SKM-1 (cell line): ENCODE measurements around the gene TKFC.
A peak's percentile ranks its signal among the peaks of the same experiment; 100 is the strongest.

Source experiments
- DNase-seq: peaks from one replicate; lab custom pipeline; 2025; ENCODE audit not compliant: unreplicated experiment; lab: John Stamatoyannopoulos, UW

TKFC gene, protein sequence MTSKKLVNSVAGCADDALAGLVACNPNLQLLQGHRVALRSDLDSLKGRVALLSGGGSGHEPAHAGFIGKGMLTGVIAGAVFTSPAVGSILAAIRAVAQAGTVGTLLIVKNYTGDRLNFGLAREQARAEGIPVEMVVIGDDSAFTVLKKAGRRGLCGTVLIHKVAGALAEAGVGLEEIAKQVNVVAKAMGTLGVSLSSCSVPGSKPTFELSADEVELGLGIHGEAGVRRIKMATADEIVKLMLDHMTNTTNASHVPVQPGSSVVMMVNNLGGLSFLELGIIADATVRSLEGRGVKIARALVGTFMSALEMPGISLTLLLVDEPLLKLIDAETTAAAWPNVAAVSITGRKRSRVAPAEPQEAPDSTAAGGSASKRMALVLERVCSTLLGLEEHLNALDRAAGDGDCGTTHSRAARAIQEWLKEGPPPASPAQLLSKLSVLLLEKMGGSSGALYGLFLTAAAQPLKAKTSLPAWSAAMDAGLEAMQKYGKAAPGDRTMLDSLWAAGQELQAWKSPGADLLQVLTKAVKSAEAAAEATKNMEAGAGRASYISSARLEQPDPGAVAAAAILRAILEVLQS

GRCh38 chr11:61332797-61333549, at the start of gene TKFC, which contains the start of gene DDB1:
TKFC (plus strand) TSS chr11:61333228; CDS start chr11:61334729, 1,501 bp downstream.
DDB1 (minus strand) TSS chr11:61333105; CDS start chr11:61332968, 137 bp downstream.
- peak; percentile 79 for DNase-seq

- no peak for DNase-seq
Measured at GRCh38 chr11:61283613-61284012, 49.4 kb upstream of the TKFC start.

GRCh38 chr11:61287338-61287977, 45.6 kb upstream of the TKFC start:
- no peak for DNase-seq

GRCh38 chr11:61290905-61291690, 41.9 kb upstream of the TKFC start:
- no peak for DNase-seq

GRCh38 chr11:61292356-61292755, 40.7 kb upstream of the TKFC start:
- no peak for DNase-seq

DNA sequence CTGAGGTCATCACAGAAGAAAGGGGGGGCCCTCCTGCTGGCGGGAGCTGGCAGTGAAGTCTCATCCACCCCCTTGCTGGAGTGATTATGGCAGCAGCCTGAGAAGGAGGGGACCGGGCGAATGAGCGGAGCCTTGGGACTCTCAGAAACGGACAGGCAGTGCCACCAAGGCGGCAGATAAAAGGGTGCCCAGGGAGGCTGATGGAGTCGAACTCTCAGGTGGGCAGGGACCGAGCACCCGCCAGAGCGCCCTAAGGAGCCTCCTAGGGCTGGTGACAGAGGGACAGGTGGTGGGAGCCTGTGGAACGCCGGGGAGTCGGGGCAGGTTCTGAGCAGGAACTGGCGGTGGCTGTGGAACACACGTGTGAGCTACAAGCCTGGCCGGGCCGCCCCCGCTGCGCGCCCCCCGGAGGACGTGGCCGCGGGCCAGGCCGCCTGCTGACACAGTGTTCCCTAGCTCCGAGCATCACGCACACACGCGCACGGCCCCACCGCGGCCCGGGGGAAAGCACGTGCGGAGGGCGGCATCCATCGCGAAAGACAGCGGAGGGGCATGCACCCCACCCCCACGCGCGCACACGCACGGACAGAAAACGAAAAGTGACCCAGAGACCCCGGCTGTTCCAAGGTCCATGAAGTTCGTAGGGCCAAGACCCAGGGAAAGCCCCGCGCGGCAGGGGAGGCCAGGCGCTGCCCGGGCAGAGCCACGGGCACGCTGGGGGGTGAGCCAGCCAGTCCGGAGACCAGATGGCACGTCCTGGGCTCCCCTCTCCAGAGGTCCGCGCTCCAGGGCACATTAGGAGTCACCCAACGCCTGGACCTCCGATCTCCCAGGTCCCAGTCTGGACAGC, 38.9 kb upstream of the TKFC start:
- no peak for DNase-seq

GRCh38 chr11:61294717-61295595, 38.1 kb upstream of the TKFC start, which contains the start of gene VWCE:
VWCE (minus strand) TSS chr11:61295316; CDS start chr11:61295037, 279 bp downstream.
- DNase-seq: peak; percentile 58

- no peak for DNase-seq
Measured at GRCh38 chr11:61295596-61295926, 37.5 kb upstream of the TKFC start.

- DNase-seq: no peak
Measured at GRCh38 chr11:61297341-61297740, 35.7 kb upstream of the TKFC start.

DNA sequence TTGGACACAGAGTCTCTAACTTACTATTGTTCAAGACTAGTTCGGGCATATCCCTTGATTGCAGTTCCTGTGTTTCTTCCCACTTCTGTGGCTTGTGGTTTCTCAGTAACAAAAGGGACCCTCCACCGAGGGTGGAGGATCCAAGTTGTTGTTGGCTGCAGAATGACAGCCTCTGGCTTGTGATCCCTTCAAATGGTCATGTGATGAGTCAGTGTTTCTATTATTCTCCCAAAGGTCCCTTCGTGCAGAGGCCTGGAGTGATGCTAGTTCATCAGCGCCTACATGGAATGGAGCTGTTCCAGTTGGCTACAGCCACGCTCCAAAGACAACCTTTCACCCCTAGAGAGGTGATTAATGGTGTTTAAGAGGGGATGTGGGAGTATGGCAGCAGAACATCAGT, 35.3 kb upstream of the TKFC start:
- DNase-seq: no peak

DNA sequence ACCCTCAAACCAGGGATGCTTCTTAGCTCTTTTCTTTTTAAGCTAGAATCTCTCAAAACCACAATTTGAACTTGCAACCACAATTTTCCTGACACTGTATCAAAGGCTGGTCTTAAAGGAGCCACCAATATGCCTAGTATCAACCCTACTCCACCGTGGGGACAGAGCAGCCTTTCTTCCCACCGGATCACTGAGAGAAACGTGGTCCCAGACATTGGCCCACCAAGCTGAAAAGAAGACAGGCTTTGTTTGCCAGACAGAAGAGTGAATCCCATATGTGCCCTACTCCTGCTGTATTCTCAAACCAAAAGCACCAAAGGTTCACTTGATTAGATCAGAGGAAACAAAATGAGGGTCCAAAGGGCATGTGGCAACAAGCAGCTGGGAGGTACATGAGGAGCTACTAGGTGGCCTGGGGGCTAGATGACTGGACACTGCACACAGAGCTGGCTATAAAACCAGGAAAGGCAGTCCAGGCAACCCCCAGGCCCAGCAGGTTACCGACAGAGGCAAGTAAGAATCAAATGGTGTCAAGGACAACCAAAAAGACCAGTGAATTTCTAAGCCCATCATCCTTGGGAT, 34.3 kb upstream of the TKFC start:
- DNase-seq: no peak

DNA sequence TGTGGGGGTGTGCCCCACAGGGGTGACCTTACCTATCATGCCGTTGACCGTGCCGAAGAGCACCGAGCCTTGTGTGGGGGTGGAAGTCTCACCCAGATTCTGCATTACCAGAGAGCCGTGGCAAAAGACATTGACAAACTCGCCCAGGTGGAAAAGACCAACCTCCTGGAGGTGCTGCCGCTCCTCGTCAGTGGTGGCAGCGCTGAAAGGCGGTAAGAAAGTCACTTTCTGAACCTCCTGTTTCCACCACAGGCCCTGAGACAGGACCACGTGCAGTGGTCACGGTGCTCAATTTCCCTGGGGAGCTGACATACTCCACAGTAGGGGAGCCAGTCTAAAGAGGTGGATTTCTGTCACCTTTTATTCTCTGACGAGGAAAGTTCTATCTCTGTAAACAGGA, 30.5 kb upstream of the TKFC start:
- DNase-seq: no peak

DNA sequence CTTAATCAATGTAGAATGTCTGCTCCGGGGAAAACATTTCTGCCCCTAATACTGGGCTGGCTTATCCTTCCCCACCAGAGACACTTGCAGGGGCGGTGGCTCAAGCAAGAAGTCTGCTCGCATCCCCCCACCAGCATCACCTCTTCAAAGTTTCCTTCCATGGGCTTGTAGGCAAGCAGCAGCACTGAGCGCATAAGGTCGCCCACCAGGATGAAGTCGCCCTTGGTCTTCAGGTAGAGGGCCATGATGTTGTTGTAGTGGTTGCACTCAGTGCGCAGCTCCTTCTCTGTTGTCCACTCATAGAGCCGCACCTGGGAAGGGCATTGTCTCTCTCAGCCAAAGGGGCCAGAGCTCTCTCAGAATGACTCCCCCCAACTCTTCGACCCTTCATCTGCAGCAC, 29.3 kb upstream of the TKFC start:
- no peak for DNase-seq

GRCh38 chr11:61305417-61305816, 27.6 kb upstream of the TKFC start:
- DNase-seq: no peak

DNA sequence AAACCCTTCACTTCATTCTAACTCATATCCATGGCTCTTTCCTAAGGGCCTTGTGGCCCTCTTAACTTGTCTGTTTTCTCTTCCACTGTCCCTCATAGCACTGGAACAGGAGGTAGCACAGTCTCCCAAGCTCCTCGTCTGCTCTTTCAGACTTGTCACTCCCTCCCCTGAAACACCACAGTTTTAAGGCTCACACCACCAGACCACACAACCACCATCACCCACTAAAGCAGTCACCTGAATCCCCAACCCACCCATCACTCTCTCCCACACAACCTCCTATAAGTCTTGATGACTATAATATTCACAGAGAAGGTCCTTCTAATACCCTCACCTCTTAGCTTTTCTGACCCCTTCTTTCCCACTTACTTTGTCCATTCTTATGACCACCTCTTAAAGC, 26.8 kb upstream of the TKFC start:
- DNase-seq: no peak

GRCh38 chr11:61307354-61307753, 25.7 kb upstream of the TKFC start:
- no peak for DNase-seq

DNA sequence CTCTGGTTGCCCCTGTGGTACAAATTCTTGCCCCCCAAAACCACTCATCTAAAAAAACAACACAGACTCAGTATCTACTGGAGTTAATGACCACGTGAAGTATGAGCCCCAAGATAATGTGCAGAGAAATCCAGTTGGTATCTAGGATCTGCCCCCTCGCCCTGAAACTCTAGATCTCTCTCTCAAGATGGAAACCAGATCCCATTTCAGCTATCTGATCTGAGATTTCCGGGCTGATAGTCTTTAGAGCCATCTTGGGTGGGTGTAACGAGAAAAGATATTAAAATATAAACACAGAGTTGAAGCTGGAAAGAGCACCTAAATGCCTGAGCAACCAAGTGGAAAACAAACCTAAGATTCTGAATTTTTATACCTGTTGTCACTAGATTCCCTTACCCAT, 23.9 kb upstream of the TKFC start:
- no peak for DNase-seq

DNA sequence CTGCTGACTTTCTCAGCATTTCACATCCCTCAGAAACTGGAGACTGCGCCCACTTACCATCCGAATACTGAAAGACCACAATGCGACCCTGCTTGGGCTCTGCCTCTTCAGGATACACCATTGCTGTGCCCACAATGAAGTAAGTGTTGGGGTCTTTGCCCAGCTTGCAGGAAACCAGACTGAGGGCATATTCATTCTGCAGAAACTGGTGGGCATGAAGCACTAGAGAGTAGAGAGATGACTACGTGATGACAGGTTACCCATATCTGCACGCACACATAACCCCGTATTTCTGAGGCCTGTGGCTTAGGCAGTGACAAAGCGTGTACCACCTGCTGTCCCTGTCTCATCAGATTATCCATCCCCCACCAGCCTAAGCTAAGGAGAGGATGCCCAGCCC, 23.3 kb upstream of the TKFC start:
- DNase-seq: no peak
